H9 (cell line): Measurements from ENCODE around the gene EIF4E3. TPM values are rescaled to one million over a fixed set of nuclear protein-coding genes. Genes with fewer than 3 reads are reported as not detected.

ENCODE experiments used
- DNase-seq: peaks from one replicate; pipeline ENCODE4 v3.0.0-alpha.2; 2017
- H2AFZ ChIP-seq: one replicate; pipeline ENCODE4 v1.6.1; 2013; ENCODE audit warnings: mild to moderate bottlenecking, low read length, control low read depth, moderate library complexity
- H2AK5ac ChIP-seq: 2 replicates; pipeline ENCODE4 v1.6.1; 2013; ENCODE audit warnings: low read length, control low read depth, mixed read lengths; ENCODE audit not compliant: insufficient read length
- H2BK120ac ChIP-seq: one replicate; pipeline ENCODE4 v1.6.1; 2013; ENCODE audit warnings: low read depth, mild to moderate bottlenecking, low read length, control low read depth, inconsistent platforms; ENCODE audit not compliant: poor library complexity, severe bottlenecking
- H2BK12ac ChIP-seq: 2 replicates; pipeline ENCODE4 v1.6.1; 2013; ENCODE audit warnings: low read length, control low read depth, mixed read lengths, low read depth; ENCODE audit not compliant: insufficient read length
- H2BK15ac ChIP-seq: 2 replicates; pipeline ENCODE4 v1.6.1; 2013; ENCODE audit warnings: low read depth, low read length, control low read depth
- H2BK20ac ChIP-seq: one replicate; pipeline ENCODE4 v1.6.1; 2013; ENCODE audit warnings: low read depth, mild to moderate bottlenecking, low read length, control low read depth, inconsistent platforms; ENCODE audit not compliant: poor library complexity, severe bottlenecking
- H2BK5ac ChIP-seq: 2 replicates; pipeline ENCODE4 v1.6.1; 2013; ENCODE audit warnings: low read length, control low read depth, mixed read lengths; ENCODE audit not compliant: insufficient read length
- H3K14ac ChIP-seq: 2 replicates; pipeline ENCODE4 v1.6.1; 2013; ENCODE audit warnings: low read length, control low read depth; ENCODE audit not compliant: insufficient read depth
- H3K18ac ChIP-seq: 2 replicates; pipeline ENCODE4 v1.6.1; 2013; ENCODE audit warnings: low read depth, mild to moderate bottlenecking, mixed read lengths, low read length, control low read depth; ENCODE audit not compliant: insufficient read length
- H3K23ac ChIP-seq: 2 replicates; pipeline ENCODE4 v1.6.1; 2013; ENCODE audit warnings: low read length, control low read depth, mixed read lengths, low read depth; ENCODE audit not compliant: insufficient read length
- H3K23me2 ChIP-seq: 2 replicates; pipeline ENCODE4 v1.6.1; 2013; ENCODE audit warnings: low read depth, mild to moderate bottlenecking, mixed read lengths, low read length, control low read depth; ENCODE audit not compliant: insufficient read length, poor library complexity, severe bottlenecking
- H3K27ac ChIP-seq: 2 replicates; pipeline ENCODE4 v1.5.1; 2013; ENCODE audit warnings: low read length, control low read depth, mixed read lengths, low read depth; ENCODE audit not compliant: insufficient read length
- H3K27me3 ChIP-seq: 2 replicates; pipeline ENCODE4 v1.6.1; 2013; ENCODE audit warnings: low read length, control low read depth, inconsistent platforms; ENCODE audit not compliant: insufficient read depth
- H3K4ac ChIP-seq: 2 replicates; pipeline ENCODE4 v1.6.1; 2013; ENCODE audit warnings: low read depth, mild to moderate bottlenecking, control low read depth, inconsistent platforms, low read length, moderate library complexity
- H3K4me1 ChIP-seq: 2 replicates; pipeline ENCODE4 v1.6.1; 2013; ENCODE audit warnings: low read length, control low read depth, inconsistent platforms; ENCODE audit not compliant: insufficient read depth
- H3K4me2 ChIP-seq: 2 replicates; pipeline ENCODE4 v1.6.1; 2013; ENCODE audit warnings: low read length, control low read depth, mixed read lengths; ENCODE audit not compliant: insufficient read length, insufficient read depth
- H3K56ac ChIP-seq: 2 replicates; pipeline ENCODE4 v1.6.1; 2013; ENCODE audit warnings: low read depth, mild to moderate bottlenecking, mixed read lengths, low read length, control low read depth; ENCODE audit not compliant: insufficient read length
- H3K79me1 ChIP-seq: 2 replicates; pipeline ENCODE4 v1.6.1; 2013; ENCODE audit warnings: low read depth, mild to moderate bottlenecking, moderate library complexity, low read length, control low read depth, inconsistent platforms; ENCODE audit not compliant: insufficient read depth, poor library complexity, severe bottlenecking
- H3K79me2 ChIP-seq: 2 replicates; pipeline ENCODE4 v1.6.1; 2013; ENCODE audit warnings: low read length, control low read depth, inconsistent platforms; ENCODE audit not compliant: insufficient read depth
- H3K9ac ChIP-seq: 2 replicates; pipeline ENCODE4 v1.6.1; 2013; ENCODE audit warnings: low read length, control low read depth, mixed read lengths; ENCODE audit not compliant: insufficient read length; ENCODE audit errors: extremely low read depth
- H3K9me3 ChIP-seq: one replicate; pipeline ENCODE4 v1.6.1; 2013; ENCODE audit warnings: low read depth, low read length, inconsistent platforms; ENCODE audit not compliant: control insufficient read depth
- H3T11ph ChIP-seq: one replicate; pipeline ENCODE4 v1.6.1; 2013; ENCODE audit warnings: mild to moderate bottlenecking, low read length, control low read depth, inconsistent platforms
- H4K20me1 ChIP-seq: one replicate; pipeline ENCODE4 v1.6.1; 2013; ENCODE audit not compliant: control insufficient read depth, insufficient read length, insufficient read depth
- H4K5ac ChIP-seq: 2 replicates; pipeline ENCODE4 v1.6.1; 2013; ENCODE audit warnings: low read depth, mild to moderate bottlenecking, mixed read lengths, low read length, control low read depth; ENCODE audit not compliant: insufficient read length
- H4K8ac ChIP-seq: replicated peaks from 2 replicates; pipeline ENCODE4 v1.6.1; 2013; ENCODE audit warnings: low read length, control low read depth, mixed read lengths, low read depth; ENCODE audit not compliant: insufficient read length
- H4K91ac ChIP-seq: 2 replicates; pipeline ENCODE4 v1.6.1; 2013; ENCODE audit warnings: low read depth, mild to moderate bottlenecking, moderate library complexity, mixed read lengths, low read length, control low read depth; ENCODE audit not compliant: insufficient read length
- H3K27ac Mint-ChIP-seq, 3 experiments: 2 replicates in 2 of 3; 3 replicates in 1 of 3; pipeline ENCODE4 v1.8.0; 2020 to 2021; ENCODE audit warnings: mixed read lengths in 3 of 3, mild to moderate bottlenecking in 1 of 3, moderate library complexity in 1 of 3
- H3K27me3 Mint-ChIP-seq: 2 replicates; pipeline ENCODE4 v1.8.0; 2021; ENCODE audit warnings: low read depth, mild to moderate bottlenecking, moderate library complexity, mixed read lengths
- H3K36me3 Mint-ChIP-seq, 3 experiments: 2 replicates in 2 of 3; 3 replicates in 1 of 3; pipeline ENCODE4 v1.8.0; 2020 to 2021; ENCODE audit warnings: low read depth in 3 of 3, mixed read lengths in 3 of 3; ENCODE audit not compliant: insufficient read depth in 1 of 3
- H3K4me1 Mint-ChIP-seq, 2 experiments: 2 replicates each; pipeline ENCODE4 v1.8.0; 2020; ENCODE audit warnings: mixed read lengths in 2 of 2
- H3K4me3 Mint-ChIP-seq, 2 experiments: 2 replicates in 1 of 2; 3 replicates in 1 of 2; pipeline ENCODE4 v1.8.0; 2020 to 2021; ENCODE audit warnings: mild to moderate bottlenecking in 2 of 2, mixed read lengths in 2 of 2, moderate library complexity in 1 of 2
- H3K9me3 Mint-ChIP-seq, 2 experiments: 2 replicates in 1 of 2; 3 replicates in 1 of 2; pipeline ENCODE4 v1.8.0; 2020; ENCODE audit warnings: mild to moderate bottlenecking in 2 of 2, mixed read lengths in 2 of 2, moderate library complexity in 1 of 2
- WGBS: extraction: QIAGEN DNeasy Blood & Tissue Kit; methylation state at CpG from one replicate; pipeline ENCODE4 v1.1.7; 2013; ENCODE audit warnings: missing lambda C conversion rate, low lambda C conversion rate, mixed read lengths; ENCODE audit not compliant: insufficient read length; ENCODE audit errors: extremely low coverage; 5-methylcytosine and 5-hydroxymethylcytosine counted together
- total RNA-seq: library from RNA; stranded (reverse); gene quantifications from 2 replicates; pipeline ENCODE4 v1.2.1, GENCODE V29; 2021
- TF ChIP-seq, protein P1 (sequence below): fragments of 200-600 bp; sonication (generic); conservative IDR thresholded peaks from 3 replicates; pipeline ENCODE4 v1.8.0; 2021; ENCODE audit warnings: antibody characterized with exemption, mild to moderate bottlenecking

The EIF4E3 gene
- total RNA-seq, 1 experiment from 2014 or later, result 12.9 TPM

DNA sequence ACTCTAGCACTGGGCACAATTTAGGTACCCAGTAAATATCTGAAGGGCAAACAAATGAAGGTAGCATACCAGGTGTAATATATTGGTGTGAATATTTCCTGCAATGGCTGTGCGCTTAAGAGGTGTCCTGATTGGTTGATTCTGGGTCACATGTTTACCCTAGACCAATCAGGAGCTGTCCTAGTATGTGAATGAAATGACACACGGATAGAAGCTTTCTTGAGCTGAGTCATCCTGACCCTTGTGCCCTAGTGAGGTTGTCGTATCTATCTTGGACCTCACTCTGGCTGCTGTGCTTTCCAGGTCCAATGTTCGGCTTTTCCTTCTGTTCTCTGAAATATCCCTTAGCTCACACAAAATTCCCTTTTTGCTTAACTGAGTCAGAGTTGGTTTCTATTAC lies 83.5 kb downstream of the EIF4E3 start:
- no peaks in the 10 kb centered on the region for H3K9me3 Mint-ChIP-seq
- H4K20me1 ChIP-seq, result no peaks in the 10 kb centered on the region
- H3K4me2 ChIP-seq, result no peak overlapping the region
- WGBS, result no CpG with 5 or more reads among the region's 4 CpGs
- H3K36me3 Mint-ChIP-seq, result no peaks in the 10 kb centered on the region; a peak in 1 of 7 replicates
- H3K4me3 Mint-ChIP-seq, result no peak overlapping the region
- H2AFZ ChIP-seq, result no peak overlapping the region
- H3K27ac ChIP-seq, result no peak overlapping the region
- no peak overlapping the region for H2BK15ac ChIP-seq
- no peak overlapping the region for H2BK5ac ChIP-seq
- no peaks in the 10 kb centered on the region for H3K79me1 ChIP-seq
- H3K9me3 ChIP-seq, result no peaks in the 10 kb centered on the region
- no peak overlapping the region for H4K91ac ChIP-seq
- no peak overlapping the region for H3K56ac ChIP-seq
- no peaks in the 10 kb centered on the region for H3K23me2 ChIP-seq
- no peak overlapping the region for H2BK20ac ChIP-seq
- H2AK5ac ChIP-seq, result no peak overlapping the region
- peaks cover 10 to 12% of the 10 kb centered on the region in 2 experiments for H3K4me1 Mint-ChIP-seq
- no peak overlapping the region for H4K8ac ChIP-seq
- H3K27ac Mint-ChIP-seq, result no peak overlapping the region
- no peak overlapping the region for H4K5ac ChIP-seq
- TF ChIP-seq, protein P1, sequence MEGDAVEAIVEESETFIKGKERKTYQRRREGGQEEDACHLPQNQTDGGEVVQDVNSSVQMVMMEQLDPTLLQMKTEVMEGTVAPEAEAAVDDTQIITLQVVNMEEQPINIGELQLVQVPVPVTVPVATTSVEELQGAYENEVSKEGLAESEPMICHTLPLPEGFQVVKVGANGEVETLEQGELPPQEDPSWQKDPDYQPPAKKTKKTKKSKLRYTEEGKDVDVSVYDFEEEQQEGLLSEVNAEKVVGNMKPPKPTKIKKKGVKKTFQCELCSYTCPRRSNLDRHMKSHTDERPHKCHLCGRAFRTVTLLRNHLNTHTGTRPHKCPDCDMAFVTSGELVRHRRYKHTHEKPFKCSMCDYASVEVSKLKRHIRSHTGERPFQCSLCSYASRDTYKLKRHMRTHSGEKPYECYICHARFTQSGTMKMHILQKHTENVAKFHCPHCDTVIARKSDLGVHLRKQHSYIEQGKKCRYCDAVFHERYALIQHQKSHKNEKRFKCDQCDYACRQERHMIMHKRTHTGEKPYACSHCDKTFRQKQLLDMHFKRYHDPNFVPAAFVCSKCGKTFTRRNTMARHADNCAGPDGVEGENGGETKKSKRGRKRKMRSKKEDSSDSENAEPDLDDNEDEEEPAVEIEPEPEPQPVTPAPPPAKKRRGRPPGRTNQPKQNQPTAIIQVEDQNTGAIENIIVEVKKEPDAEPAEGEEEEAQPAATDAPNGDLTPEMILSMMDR, result no peak
- H3K4me1 ChIP-seq, result 0 out of 2 replicates have a peak, but pooled peaks cover 3% of the 10 kb centered on the region
- H3K18ac ChIP-seq, result no peak overlapping the region
- no peak overlapping the region for H3K14ac ChIP-seq
- no peaks in the 10 kb centered on the region for H3K27me3 Mint-ChIP-seq
- no peaks in the 10 kb centered on the region for H3K27me3 ChIP-seq
- H3K79me2 ChIP-seq, result no peaks in the 10 kb centered on the region
- no peak for DNase-seq
- H2BK12ac ChIP-seq, result no peak overlapping the region
- H3T11ph ChIP-seq, result no peak overlapping the region
- H2BK120ac ChIP-seq, result no peak overlapping the region
- no peak overlapping the region for H3K23ac ChIP-seq
- no peak overlapping the region for H3K4ac ChIP-seq
- no peak overlapping the region for H3K9ac ChIP-seq
